C4-2B (cell line): ENCODE results near the gene FBXW4.

Experiments
- ZFX ChIP-seq: fragments of 450-650 bp; IDR thresholded peaks from 2 replicates; pipeline ENCODE4 v1.6.1; 2017
- TF ChIP-seq, protein P1 (sequence below): fragments of 450-650 bp; conservative IDR thresholded peaks from 2 replicates; pipeline ENCODE4 v1.5.1; 2017; ENCODE audit warnings: mild to moderate bottlenecking

GRCh38 chr10:101695404-101695890 is 477 bp upstream of the FBXW4 start:
- TF ChIP-seq, protein P1, sequence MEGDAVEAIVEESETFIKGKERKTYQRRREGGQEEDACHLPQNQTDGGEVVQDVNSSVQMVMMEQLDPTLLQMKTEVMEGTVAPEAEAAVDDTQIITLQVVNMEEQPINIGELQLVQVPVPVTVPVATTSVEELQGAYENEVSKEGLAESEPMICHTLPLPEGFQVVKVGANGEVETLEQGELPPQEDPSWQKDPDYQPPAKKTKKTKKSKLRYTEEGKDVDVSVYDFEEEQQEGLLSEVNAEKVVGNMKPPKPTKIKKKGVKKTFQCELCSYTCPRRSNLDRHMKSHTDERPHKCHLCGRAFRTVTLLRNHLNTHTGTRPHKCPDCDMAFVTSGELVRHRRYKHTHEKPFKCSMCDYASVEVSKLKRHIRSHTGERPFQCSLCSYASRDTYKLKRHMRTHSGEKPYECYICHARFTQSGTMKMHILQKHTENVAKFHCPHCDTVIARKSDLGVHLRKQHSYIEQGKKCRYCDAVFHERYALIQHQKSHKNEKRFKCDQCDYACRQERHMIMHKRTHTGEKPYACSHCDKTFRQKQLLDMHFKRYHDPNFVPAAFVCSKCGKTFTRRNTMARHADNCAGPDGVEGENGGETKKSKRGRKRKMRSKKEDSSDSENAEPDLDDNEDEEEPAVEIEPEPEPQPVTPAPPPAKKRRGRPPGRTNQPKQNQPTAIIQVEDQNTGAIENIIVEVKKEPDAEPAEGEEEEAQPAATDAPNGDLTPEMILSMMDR, result no peak
- no peak for TF ChIP-seq ZFX
